SK-N-SH (cell line): ENCODE data around the gene SYNC.

Source experiments
- CHD2 ChIP-seq: fragments of 150-350 bp; IDR thresholded peaks from 2 replicates; pipeline ENCODE4 v1.6.1; 2018; ENCODE audit warnings: low read length; ENCODE audit not compliant: partially characterized antibody
- CTCF ChIP-seq: fragments of 200-600 bp; sonication (generic); IDR thresholded peaks from 2 replicates; pipeline ENCODE4 v1.6.1; 2017; ENCODE audit warnings: antibody characterized with exemption, mild to moderate bottlenecking, moderate library complexity
- EP300 ChIP-seq, 2 experiments: IDR thresholded peaks; 2 replicates each; pipeline versions ENCODE4 v1.4.0 to v1.6.1; 2012; ENCODE audit warnings: borderline replicate concordance in 1 of 2, low read depth in 1 of 2, low read length in 1 of 2
- FOXJ3 ChIP-seq: sonication (generic); formaldehyde crosslinking; IDR thresholded peaks from 2 replicates; pipeline ENCODE4 v1.5.1; 2020; ENCODE audit warnings: mild to moderate bottlenecking, missing genetic modification reagents
- MAX ChIP-seq: IDR thresholded peaks from 2 replicates; pipeline ENCODE4 v1.4.0; 2012; ENCODE audit warnings: low read depth
- MEF2A ChIP-seq: IDR thresholded peaks from 2 replicates; pipeline ENCODE4 v1.4.0; 2012; ENCODE audit warnings: low read depth, borderline replicate concordance
- NFIC ChIP-seq: IDR thresholded peaks from 2 replicates; pipeline ENCODE4 v1.4.0; 2012; ENCODE audit warnings: borderline replicate concordance
- PBX3 ChIP-seq: IDR thresholded peaks from 2 replicates; pipeline ENCODE4; 2012
- POLR2AphosphoS5 ChIP-seq: IDR thresholded peaks from 2 replicates; pipeline ENCODE4 v1.6.1; 2012; ENCODE audit warnings: low read depth, low read length
- RAD21 ChIP-seq: IDR thresholded peaks from 2 replicates; pipeline ENCODE4 v1.6.1; 2012; ENCODE audit warnings: mild to moderate bottlenecking, low read length
- REST ChIP-seq: IDR thresholded peaks from 2 replicates; pipeline ENCODE4 v1.6.1; 2012; ENCODE audit warnings: mild to moderate bottlenecking, low read depth, low read length, moderate library complexity

GRCh38 chr1:32683397-32683796 is 19.2 kb downstream of the SYNC start:
- no peak for TF ChIP-seq CTCF
- no peak for TF ChIP-seq RAD21
- TF ChIP-seq CHD2 = no peak
- TF ChIP-seq MAX = no peak
- TF ChIP-seq POLR2AphosphoS5 = no peak
- no peak for TF ChIP-seq MEF2A
- no peak for TF ChIP-seq PBX3
- no peak for TF ChIP-seq EP300 (IDR thresholded peaks at IDR 0.05; ENCODE audit: borderline replicate concordance in 1 of 2, low read depth in 1 of 2, low read length in 1 of 2)
- no peak for TF ChIP-seq FOXJ3 (CRISPR knock-in tag)
- no peak for TF ChIP-seq NFIC
- TF ChIP-seq REST = no peak
